ENCODE results near the gene BRINP3. TPM values are rescaled to one million over a fixed set of nuclear protein-coding genes. Genes with fewer than 3 reads are reported as not detected.
"Not testable (repeated sequence)": the region's sequence is repeated elsewhere in the genome, so short reads cannot be mapped to it uniquely, and the experiment has no call there.

Gene BRINP3
- not detected for total RNA-seq
- not detected for polyA plus RNA-seq

DNA sequence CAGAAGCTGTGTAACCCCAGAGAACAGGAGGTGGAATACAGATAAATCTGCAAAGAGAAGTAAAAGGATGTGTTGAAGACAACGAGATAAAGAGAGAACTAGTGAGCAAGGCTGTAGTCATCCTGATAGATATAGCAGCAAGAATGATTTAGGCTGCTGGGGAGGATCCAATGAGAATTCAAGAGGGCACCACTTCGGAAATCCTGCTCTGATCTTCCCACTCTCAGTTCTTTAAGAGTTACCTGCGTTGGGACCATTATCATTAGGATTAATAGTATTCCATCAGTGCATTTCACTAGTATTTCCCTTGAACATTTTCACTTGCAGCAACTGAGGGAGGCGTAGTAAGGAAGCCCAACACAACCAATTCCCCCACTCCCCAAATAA, at the start of gene BRINP3:
TSS of gene BRINP3 (minus strand) at position 103 of the 387 bp plus-strand sequence.
- Histone ChIP-seq H3K4me3 (ENCODE audit: low read length) (no peak within 1 kb of the TSS), H3K9me3 (ENCODE audit: low read length) (no peaks in the 10 kb centered on the region), H3K36me3 (ENCODE audit: insufficient read depth, low read length) (no peaks in the 10 kb centered on the region), H3K27me3 (ENCODE audit: insufficient read depth, low read length, poor library complexity, severe bottlenecking) (no peaks in the 10 kb centered on the region), H3K27ac (ENCODE audit: low read depth, low read length) (no peak within 1 kb of the TSS), H3K4me1 (ENCODE audit: insufficient read depth, low read length) (no peaks in the 10 kb centered on the region)
- Mint-ChIP-seq H3K36me3 (no peaks in the 10 kb centered on the region), H3K4me1 (peaks cover 0 to 5% (median 1%) of the 10 kb centered on the region in 3 donors), H3K4me3 (peak within 1 kb of the TSS in 1 of 7 donors; percentile 15), H3K9me3 (peaks cover 8 to 22% (median 11%) of the 10 kb centered on the region in 5 donors), H3K27ac (no peak within 1 kb of the TSS), H3K27me3 (peaks cover 0 to 5% of the 10 kb centered on the region in 2 donors)
- ChIA-PET POLR2A (no interaction called here), CTCF (no interaction called here)
- DNase-seq = no peak

DNA sequence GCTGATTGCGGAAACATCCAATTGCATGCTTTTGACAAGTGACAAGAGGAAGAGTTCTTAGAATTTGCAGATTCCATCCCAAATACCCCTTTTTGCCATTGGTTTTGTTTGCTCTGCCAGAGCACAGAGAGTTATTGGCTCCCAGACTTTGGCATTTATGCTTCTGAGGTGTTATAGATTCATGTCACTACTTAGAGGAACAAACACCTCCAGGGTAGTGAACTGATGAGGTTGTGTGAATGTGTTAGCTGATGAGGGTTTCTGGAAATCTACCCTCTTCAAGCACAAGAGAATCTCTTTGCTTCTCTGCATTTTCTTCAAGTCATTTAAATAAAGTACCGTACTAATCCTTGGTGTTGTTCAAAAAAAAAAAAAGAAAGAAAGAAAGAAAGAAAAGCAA, 33.9 kb upstream of the BRINP3 start:
- no peak overlapping the region for H3K27ac ChIP-seq (ENCODE audit: low read depth, low read length)
- Mint-ChIP-seq H3K9me3 (peaks cover 4 to 24% (median 9%) of the 10 kb centered on the region in 5 donors), H3K36me3 (no peaks in the 10 kb centered on the region), H3K4me3 (no peak overlapping the region), H3K27me3 (no peaks in the 10 kb centered on the region), H3K27ac (no peak overlapping the region), H3K4me1 (no peaks in the 10 kb centered on the region)
- no peak for DNase-seq
- POLR2A ChIA-PET = no interaction called here
- CTCF ChIA-PET = no interaction called here
- no peaks in the 10 kb centered on the region for H3K9me3 ChIP-seq (ENCODE audit: low read length)
- H3K4me1 ChIP-seq (ENCODE audit: insufficient read depth, low read length) = no peaks in the 10 kb centered on the region
- H3K4me3 ChIP-seq (ENCODE audit: low read length) = no peak overlapping the region
- H3K36me3 ChIP-seq (ENCODE audit: insufficient read depth, low read length) = no peaks in the 10 kb centered on the region
- no peaks in the 10 kb centered on the region for H3K27me3 ChIP-seq (ENCODE audit: insufficient read depth, low read length, poor library complexity, severe bottlenecking)

DNA sequence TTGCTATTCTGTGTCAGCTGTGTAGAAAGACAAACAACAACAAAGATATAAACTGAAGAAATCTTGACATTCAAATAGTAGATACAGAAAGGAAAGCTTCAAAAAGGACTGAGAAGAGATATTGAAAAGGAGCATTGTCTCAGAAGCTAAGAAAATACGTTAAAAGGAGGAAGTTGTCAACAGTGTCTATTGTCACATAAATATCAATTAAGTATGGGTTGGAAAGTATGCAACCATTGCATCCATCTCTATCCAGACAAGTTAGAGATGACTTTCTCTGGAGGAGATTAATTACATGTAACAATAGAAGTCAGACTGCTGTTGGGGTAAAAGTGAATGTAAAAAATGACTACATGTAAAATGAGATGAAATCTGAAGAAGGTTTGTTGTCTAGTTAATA, 29.7 kb upstream of the BRINP3 start:
- H3K27ac ChIP-seq (ENCODE audit: low read depth, low read length) = no peak overlapping the region
- CTCF ChIA-PET = no interaction called here
- H3K4me1 ChIP-seq (ENCODE audit: insufficient read depth, low read length) = no peaks in the 10 kb centered on the region
- H3K4me3 Mint-ChIP-seq = no peak overlapping the region
- H3K4me3 ChIP-seq (ENCODE audit: low read length) = no peak overlapping the region
- H3K9me3 ChIP-seq (ENCODE audit: low read length) = no peaks in the 10 kb centered on the region
- H3K27me3 Mint-ChIP-seq = no peaks in the 10 kb centered on the region
- POLR2A ChIA-PET = no interaction called here
- no peak overlapping the region for H3K27ac Mint-ChIP-seq
- no peaks in the 10 kb centered on the region for H3K36me3 Mint-ChIP-seq
- no peaks in the 10 kb centered on the region for H3K4me1 Mint-ChIP-seq
- no peak for DNase-seq
- no peaks in the 10 kb centered on the region for H3K36me3 ChIP-seq (ENCODE audit: insufficient read depth, low read length)
- H3K27me3 ChIP-seq (ENCODE audit: insufficient read depth, low read length, poor library complexity, severe bottlenecking) = no peaks in the 10 kb centered on the region
- peaks cover 4 to 27% (median 17%) of the 10 kb centered on the region in 5 donors for H3K9me3 Mint-ChIP-seq

DNA sequence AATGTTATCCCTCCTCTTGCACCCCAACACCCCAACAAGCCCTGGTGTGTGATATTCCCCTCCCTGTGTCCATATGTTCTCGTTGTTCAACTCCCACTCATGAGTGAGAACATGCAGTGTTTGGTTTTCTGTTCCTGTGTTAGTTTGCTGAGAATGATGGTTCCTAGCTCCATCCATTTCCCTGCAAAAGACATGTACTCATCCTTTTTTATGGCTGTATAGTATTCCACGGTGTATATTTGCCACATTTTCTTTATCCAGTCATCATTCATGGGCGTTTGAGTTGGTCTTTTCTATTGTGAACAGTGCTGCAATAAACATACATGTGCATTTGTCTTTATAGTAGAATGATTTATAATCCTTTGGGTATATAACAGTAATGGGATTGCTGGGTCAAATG, 26.9 kb upstream of the BRINP3 start:
- H3K36me3 ChIP-seq (ENCODE audit: insufficient read depth, low read length); H3K27me3 Mint-ChIP-seq; H3K4me1 Mint-ChIP-seq; H3K36me3 Mint-ChIP-seq; H3K27ac Mint-ChIP-seq; H3K9me3 ChIP-seq (ENCODE audit: low read length); H3K27me3 ChIP-seq (ENCODE audit: insufficient read depth, low read length, poor library complexity, severe bottlenecking); H3K4me3 ChIP-seq (ENCODE audit: low read length); H3K27ac ChIP-seq (ENCODE audit: low read depth, low read length); H3K4me1 ChIP-seq (ENCODE audit: insufficient read depth, low read length); POLR2A ChIA-PET; DNase-seq; CTCF ChIA-PET; H3K4me3 Mint-ChIP-seq: not testable (repeated sequence)
- H3K9me3 Mint-ChIP-seq = peaks cover 9 to 24% (median 15%) of the 10 kb centered on the region in 5 donors

DNA sequence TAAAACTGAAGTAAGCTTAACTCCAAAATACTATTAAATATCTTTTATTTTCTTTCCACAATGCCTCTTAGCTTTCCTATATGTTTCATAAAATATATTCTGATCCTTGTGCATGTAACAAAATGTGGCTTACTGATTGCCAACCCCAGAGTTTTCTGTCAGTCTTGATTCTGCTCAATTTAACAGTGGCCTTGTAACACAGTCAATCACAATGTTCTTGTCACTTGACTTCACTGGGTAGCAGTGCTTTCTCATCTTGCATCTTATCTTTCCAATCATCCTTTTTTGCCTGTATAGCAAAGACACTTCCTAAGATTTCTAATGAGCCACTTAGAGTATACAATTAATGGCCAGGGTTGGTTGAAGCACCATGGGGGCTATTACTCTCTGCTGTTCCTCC, 19.9 kb upstream of the BRINP3 start:
- H3K27me3 ChIP-seq (ENCODE audit: insufficient read depth, low read length, poor library complexity, severe bottlenecking) = no peaks in the 10 kb centered on the region
- no peak for DNase-seq
- no peaks in the 10 kb centered on the region for H3K36me3 Mint-ChIP-seq

DNA sequence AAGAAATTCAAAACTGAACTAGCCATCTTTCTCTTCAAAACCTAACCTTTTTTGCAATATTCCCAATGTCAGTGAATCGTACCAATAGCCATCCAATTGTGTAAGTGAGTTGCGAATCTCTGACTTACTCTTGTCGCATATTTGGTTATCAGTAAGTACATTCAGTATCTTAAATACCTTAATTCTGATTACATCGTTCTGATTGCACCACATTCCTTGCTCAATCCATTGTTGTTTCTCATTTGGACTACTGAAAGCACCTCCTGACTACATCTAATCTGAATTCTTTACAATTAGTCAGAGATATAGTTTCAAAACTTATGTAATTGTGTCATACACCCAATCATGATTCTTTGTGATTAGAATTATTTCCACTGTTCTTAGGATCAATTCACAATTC, 16.8 kb upstream of the BRINP3 start:
- Mint-ChIP-seq H3K27ac (no peak overlapping the region), H3K27me3 (no peaks in the 10 kb centered on the region), H3K36me3 (no peaks in the 10 kb centered on the region), H3K4me1 (no peaks in the 10 kb centered on the region), H3K9me3 (peaks cover 0 to 38% (median 10%) of the 10 kb centered on the region in 5 donors), H3K4me3 (no peak overlapping the region)
- no peaks in the 10 kb centered on the region for H3K4me1 ChIP-seq (ENCODE audit: insufficient read depth, low read length)
- no peak overlapping the region for H3K27ac ChIP-seq (ENCODE audit: low read depth, low read length)
- ChIA-PET POLR2A (no interaction called here), CTCF (no interaction called here)
- H3K9me3 ChIP-seq (ENCODE audit: low read length) = no peaks in the 10 kb centered on the region
- no peak for DNase-seq
- H3K36me3 ChIP-seq (ENCODE audit: insufficient read depth, low read length) = no peaks in the 10 kb centered on the region
- H3K27me3 ChIP-seq (ENCODE audit: insufficient read depth, low read length, poor library complexity, severe bottlenecking) = no peaks in the 10 kb centered on the region
- no peak overlapping the region for H3K4me3 ChIP-seq (ENCODE audit: low read length)

More for the DNA sequence above, 19.9 kb upstream of the BRINP3 start:
- no peaks in the 10 kb centered on the region for H3K27me3 Mint-ChIP-seq
- Histone ChIP-seq H3K9me3 (ENCODE audit: low read length) (no peaks in the 10 kb centered on the region), H3K4me3 (ENCODE audit: low read length) (no peak overlapping the region), H3K4me1 (ENCODE audit: insufficient read depth, low read length) (no peaks in the 10 kb centered on the region), H3K27ac (ENCODE audit: low read depth, low read length) (no peak overlapping the region), H3K36me3 (ENCODE audit: insufficient read depth, low read length) (no peaks in the 10 kb centered on the region)
- POLR2A ChIA-PET = no interaction called here
- H3K4me1 Mint-ChIP-seq = no peaks in the 10 kb centered on the region
- H3K9me3 Mint-ChIP-seq = peaks cover 4 to 34% (median 11%) of the 10 kb centered on the region in 5 donors
- no peak overlapping the region for H3K27ac Mint-ChIP-seq
- no peak overlapping the region for H3K4me3 Mint-ChIP-seq
- CTCF ChIA-PET = no interaction called here

DNA sequence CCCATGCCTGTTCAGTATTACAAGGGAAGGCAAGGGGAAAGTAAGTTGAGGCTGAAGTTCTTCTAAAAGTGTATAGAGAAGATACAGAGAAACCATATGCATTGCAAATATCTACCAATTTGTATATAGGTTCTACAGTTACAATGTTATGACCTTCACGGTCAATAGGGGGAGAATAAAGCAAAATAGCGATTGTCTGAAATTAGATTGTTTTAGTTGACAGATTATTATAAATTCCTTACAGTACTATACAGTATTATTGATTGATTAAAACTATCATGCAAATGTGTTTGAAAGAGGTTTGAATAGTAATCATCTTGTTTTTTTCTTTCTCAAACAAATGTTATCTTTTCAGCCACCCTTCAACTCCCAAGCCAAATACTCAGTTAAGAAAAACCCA, 13.7 kb upstream of the BRINP3 start:
- H3K36me3 Mint-ChIP-seq = no peaks in the 10 kb centered on the region
- DNase-seq = no peak
- H3K4me3 ChIP-seq (ENCODE audit: low read length) = no peak overlapping the region
- H3K27ac ChIP-seq (ENCODE audit: low read depth, low read length) = no peak overlapping the region
- H3K27ac Mint-ChIP-seq = no peak overlapping the region
- H3K27me3 ChIP-seq (ENCODE audit: insufficient read depth, low read length, poor library complexity, severe bottlenecking) = no peaks in the 10 kb centered on the region
- H3K36me3 ChIP-seq (ENCODE audit: insufficient read depth, low read length) = no peaks in the 10 kb centered on the region
- H3K4me1 Mint-ChIP-seq = no peaks in the 10 kb centered on the region
- H3K9me3 Mint-ChIP-seq = peaks cover 2 to 43% (median 11%) of the 10 kb centered on the region in 5 donors
- H3K4me1 ChIP-seq (ENCODE audit: insufficient read depth, low read length) = no peaks in the 10 kb centered on the region
- ChIA-PET CTCF (no interaction called here), POLR2A (no interaction called here)
- no peaks in the 10 kb centered on the region for H3K27me3 Mint-ChIP-seq
- no peak overlapping the region for H3K4me3 Mint-ChIP-seq
- no peaks in the 10 kb centered on the region for H3K9me3 ChIP-seq (ENCODE audit: low read length)

DNA sequence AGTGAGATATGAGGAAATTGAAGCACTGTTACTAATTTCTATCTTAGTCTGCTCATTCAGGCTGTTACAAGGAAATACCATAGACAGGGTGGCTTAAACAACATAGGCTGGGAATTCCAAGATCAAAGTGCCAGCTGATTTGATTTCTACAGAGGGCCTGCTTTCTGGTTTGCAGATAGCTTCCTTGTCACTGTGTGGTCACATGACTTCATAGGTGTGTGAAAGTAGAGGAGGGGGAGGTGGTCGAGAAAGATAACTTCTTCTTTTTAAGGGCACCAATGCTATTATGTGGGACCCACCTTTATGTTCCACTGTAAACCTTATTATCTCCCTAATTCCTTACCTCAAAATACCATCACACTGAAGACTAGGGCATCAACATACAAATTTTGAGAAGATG, 6.4 kb upstream of the BRINP3 start:
- Mint-ChIP-seq H3K4me1 (no peaks in the 10 kb centered on the region), H3K27ac (no peak overlapping the region), H3K36me3 (no peaks in the 10 kb centered on the region), H3K4me3 (no peak overlapping the region), H3K27me3 (no peaks in the 10 kb centered on the region), H3K9me3 (peaks cover 2 to 27% (median 5%) of the 10 kb centered on the region in 5 donors)
- no peaks in the 10 kb centered on the region for H3K36me3 ChIP-seq (ENCODE audit: insufficient read depth, low read length)
- ChIA-PET POLR2A (no interaction called here), CTCF (no interaction called here)
- H3K27ac ChIP-seq (ENCODE audit: low read depth, low read length) = no peak overlapping the region
- no peaks in the 10 kb centered on the region for H3K9me3 ChIP-seq (ENCODE audit: low read length)
- H3K4me3 ChIP-seq (ENCODE audit: low read length) = no peak overlapping the region
- H3K27me3 ChIP-seq (ENCODE audit: insufficient read depth, low read length, poor library complexity, severe bottlenecking) = no peaks in the 10 kb centered on the region
- H3K4me1 ChIP-seq (ENCODE audit: insufficient read depth, low read length) = no peaks in the 10 kb centered on the region
- DNase-seq = no peak

DNA sequence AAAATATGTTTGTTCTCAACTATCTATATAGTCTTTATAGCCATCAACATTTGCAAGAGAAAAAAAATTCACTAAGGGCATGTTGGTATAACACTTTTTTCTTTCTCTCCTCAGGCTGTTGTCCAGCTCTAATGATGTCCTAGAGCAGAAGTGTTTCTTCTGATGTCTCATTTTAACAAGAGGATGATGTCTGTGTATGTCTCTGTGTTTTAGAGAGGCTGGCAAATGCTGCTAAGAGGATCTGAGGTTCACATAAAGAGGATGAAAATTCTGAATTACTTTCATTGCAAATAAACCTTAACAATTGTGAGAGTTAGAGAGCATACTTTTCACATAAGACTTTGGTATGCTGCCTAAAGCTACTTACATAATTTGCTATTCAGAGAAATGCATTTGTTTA, 2.6 kb upstream of the BRINP3 start:
- Histone ChIP-seq H3K9me3 (ENCODE audit: low read length) (no peaks in the 10 kb centered on the region), H3K4me1 (ENCODE audit: insufficient read depth, low read length) (no peaks in the 10 kb centered on the region), H3K27me3 (ENCODE audit: insufficient read depth, low read length, poor library complexity, severe bottlenecking) (no peaks in the 10 kb centered on the region), H3K4me3 (ENCODE audit: low read length) (no peak overlapping the region), H3K27ac (ENCODE audit: low read depth, low read length) (no peak overlapping the region), H3K36me3 (ENCODE audit: insufficient read depth, low read length) (no peaks in the 10 kb centered on the region)
- Mint-ChIP-seq H3K36me3 (no peaks in the 10 kb centered on the region), H3K9me3 (peaks cover 3 to 21% (median 8%) of the 10 kb centered on the region in 5 donors), H3K4me3 (no peak overlapping the region), H3K27ac (no peak overlapping the region), H3K4me1 (peaks cover 0 to 5% (median 1%) of the 10 kb centered on the region in 3 donors), H3K27me3 (peaks cover 0 to 5% of the 10 kb centered on the region in 2 donors)
- ChIA-PET CTCF (no interaction called here), POLR2A (no interaction called here)
- no peak for DNase-seq
